Hepatocyte (in vitro differentiated cells): ENCODE measurements around the gene ENTPD2.

Experiments
- CTCF ChIP-seq: fragments of 200-600 bp; sonication (generic); IDR thresholded peaks from 2 replicates; pipeline ENCODE4 v1.5.1; 2016; ENCODE audit warnings: antibody characterized with exemption, mild to moderate bottlenecking; ENCODE audit not compliant: poor library complexity
- EZH2 ChIP-seq: fragments of 200-600 bp; sonication (generic); IDR thresholded peaks from 2 replicates; pipeline ENCODE4 v1.6.1; 2016; ENCODE audit warnings: antibody characterized with exemption, mild to moderate bottlenecking, borderline replicate concordance
- EZH2phosphoT487 ChIP-seq: fragments of 200-600 bp; sonication (generic); IDR thresholded peaks from one replicate; pipeline ENCODE4 v1.6.1; 2018; ENCODE audit warnings: antibody characterized with exemption, mild to moderate bottlenecking, low read depth, moderate library complexity; ENCODE audit not compliant: unreplicated experiment, severe bottlenecking

- TF ChIP-seq EZH2 = no peak
- TF ChIP-seq CTCF = no peak
- no peak for TF ChIP-seq EZH2phosphoT487
Observed at GRCh38 chr9:137082222-137082924, 28.5 kb upstream of the ENTPD2 start.
